NB4 (cell line): Measurements from ENCODE around the gene GRIK1.

Source experiments
- DNase-seq: peaks from one replicate; pipeline ENCODE4 v3.0.0; 2010; ENCODE audit warnings: low read depth
- H3K4me3 ChIP-seq: one replicate; pipeline ENCODE4 v1.5.1; 2011; ENCODE audit warnings: mild to moderate bottlenecking, low read depth, low read length, moderate library complexity
- CTCF ChIP-seq: IDR thresholded peaks from one replicate; pipeline ENCODE4 v1.5.1; 2012; ENCODE audit warnings: low read depth, low read length
- MAX ChIP-seq: IDR thresholded peaks from 2 replicates; pipeline ENCODE4 v1.6.1; 2011; ENCODE audit warnings: low read depth, low read length
- MYC ChIP-seq: IDR thresholded peaks from 2 replicates; pipeline ENCODE4 v1.6.1; 2011; ENCODE audit warnings: low read depth, low read length
- POLR2A ChIP-seq: IDR thresholded peaks from 2 replicates; pipeline ENCODE4 v1.6.1; 2011; ENCODE audit warnings: mild to moderate bottlenecking; ENCODE audit not compliant: insufficient read length; ENCODE audit errors: extremely low read depth

The GRIK1 gene

GRCh38 chr21:29526545-29526944 lies 413.3 kb downstream of the GRIK1 start:
- no peak overlapping the region for H3K4me3 ChIP-seq
- DNase-seq, result peak; percentile 1
- TF ChIP-seq CTCF (no peak), MAX (no peak), POLR2A (no peak), MYC (no peak)

- no peak for TF ChIP-seq MAX
- no peak for TF ChIP-seq POLR2A
- no peak for TF ChIP-seq MYC
- no peak for TF ChIP-seq CTCF
- DNase-seq, result no peak
- no peak overlapping the region for H3K4me3 ChIP-seq
Measured at GRCh38 chr21:29524055-29524454, 415.7 kb downstream of the GRIK1 start.

GRCh38 chr21:29523646-29524045 lies 416.1 kb downstream of the GRIK1 start:
- no peak for DNase-seq
- TF ChIP-seq MAX (no peak), POLR2A (no peak), MYC (no peak)
- no peak overlapping the region for H3K4me3 ChIP-seq

GRCh38 chr21:29521872-29522271 lies 417.9 kb downstream of the GRIK1 start:
- H3K4me3 ChIP-seq, result no peak overlapping the region
- TF ChIP-seq POLR2A (no peak), CTCF (no peak), MYC (no peak), MAX (no peak)
- DNase-seq, result no peak

- TF ChIP-seq CTCF, result no peak
- no peak for TF ChIP-seq MAX
- TF ChIP-seq MYC, result no peak
- TF ChIP-seq POLR2A, result no peak
- H3K4me3 ChIP-seq, result no peak overlapping the region
- DNase-seq, result no peak
Measured at GRCh38 chr21:29520171-29520570, 419.6 kb downstream of the GRIK1 start.

- no peak overlapping the region for H3K4me3 ChIP-seq
- TF ChIP-seq MAX, result no peak
- no peak for TF ChIP-seq CTCF
- no peak for TF ChIP-seq POLR2A
- no peak for TF ChIP-seq MYC
- no peak for DNase-seq
Measured at GRCh38 chr21:29514652-29515247, 425.0 kb downstream of the GRIK1 start.
